Left colon (tissue), 2 donors: ENCODE measurements around the gene STRN. TPM values are rescaled to one million over a fixed set of nuclear protein-coding genes. Genes with fewer than 3 reads are reported as not detected.

Experiments used
- ATAC-seq: fragments of 200-7000 bp; cut with Tn5 transposase; one replicate; pipeline ENCODE4 v1.9.1; 2020; ENCODE audit warnings: mild to moderate bottlenecking, moderate library complexity
- DNase-seq, 2 donors: peaks; one replicate each; pipeline ENCODE4 v3.0.0-alpha.2; 2020
- intact Hi-C, 2 donors: fragments of 100-400 bp; cut with DNase I in 1 of 2; cut with micrococcal nuclease in 1 of 2; formaldehyde crosslinking; loops; one replicate each; pipeline versions ENCODE4 v1.11.2 to v1.14.0; 2022; cut with DNase I, micrococcal nuclease
- total RNA-seq, 2 donors: library from RNA; stranded (reverse); fragmentation: NEBNext Ultra II Directional; extraction: Animal tissue kit (Norgen Biotek cat#: 25700); gene quantifications; one replicate each; pipeline ENCODE4 v1.2.1, GENCODE V29; 2021
- donor health status: DM: no; HTN: no; CAD: no.
- donor health status: DM: yes; HTN: yes; CAD: no.

The STRN gene
- total RNA-seq, 2 donors from 2014 or later: 36.8 to 45.8 TPM

GRCh38 chr2:36811071-36811470 is 155.3 kb downstream of the STRN start:
- no peak for ATAC-seq
- DNase-seq: no peak
- intact Hi-C loops: no loop called here

GRCh38 chr2:36809069-36809445 is 157.3 kb downstream of the STRN start:
- intact Hi-C loops: no loop called here
- ATAC-seq (no peak), DNase-seq (no peak)

GRCh38 chr2:36808386-36809068 is 157.8 kb downstream of the STRN start:
- no peak for ATAC-seq
- intact Hi-C loops: no loop called here

GRCh38 chr2:36807223-36807886 is 159.0 kb downstream of the STRN start:
- ATAC-seq (peak; percentile 86), DNase-seq (peak; percentile 45 to 50)
- intact Hi-C loops: no loop called here

More at GRCh38 chr2:36808386-36809068, 157.8 kb downstream of the STRN start:
- no peak for DNase-seq

- DNase-seq: no peak
- no peak for ATAC-seq
- intact Hi-C loops: no loop called here
Measured at GRCh38 chr2:36805635-36806224, 160.6 kb downstream of the STRN start.

GRCh38 chr2:36802952-36803351 is 163.4 kb downstream of the STRN start:
- ATAC-seq (peak; percentile 65), DNase-seq (peak; percentile 54 to 57)
- intact Hi-C loops: no loop called here

- DNase-seq: no peak
- intact Hi-C loops: no loop called here
- ATAC-seq: no peak
Measured at GRCh38 chr2:36801088-36801487, 165.2 kb downstream of the STRN start.

- no peak for ATAC-seq
- intact Hi-C loops: no loop called here
- DNase-seq: no peak
Measured at GRCh38 chr2:36800381-36800780, 166.0 kb downstream of the STRN start.

GRCh38 chr2:36798724-36799123 is 167.6 kb downstream of the STRN start:
- intact Hi-C loops: no loop called here
- no peak for ATAC-seq
- no peak for DNase-seq

- ATAC-seq (no peak), DNase-seq (no peak)
- intact Hi-C loops: no loop called here
Measured at GRCh38 chr2:36797324-36798070, 168.8 kb downstream of the STRN start.

Other genes starting within 250 kb of the STRN start
- gene HEATR5B, start 117.8 kb upstream of the STRN start, total RNA-seq: 10 to 100 TPM; 20.6 to 21.2 TPM
- 1 to 10 TPM; 4.1 to 5.6 TPM for gene GPATCH11, start 118.0 kb upstream of the STRN start, total RNA-seq
- gene EIF2AK2, start 190.4 kb upstream of the STRN start, total RNA-seq: 10 to 100 TPM; 27.3 to 35.9 TPM
- not detected for gene SULT6B1, start 222.1 kb upstream of the STRN start, total RNA-seq
- gene CEBPZOS, start 230.0 kb upstream of the STRN start, total RNA-seq: 10 to 100 TPM; 33.9 to 38.6 TPM